Hepatic stellate cell (primary cell): ENCODE results near the gene EIF4EBP2.
A peak's percentile ranks its signal among the peaks of the same experiment; 100 is the strongest.

Experiments used
- DNase-seq: peaks from one replicate; pipeline ENCODE4 v3.0.0; 2011; ENCODE audit warnings: low spot score

The EIF4EBP2 gene

DNA sequence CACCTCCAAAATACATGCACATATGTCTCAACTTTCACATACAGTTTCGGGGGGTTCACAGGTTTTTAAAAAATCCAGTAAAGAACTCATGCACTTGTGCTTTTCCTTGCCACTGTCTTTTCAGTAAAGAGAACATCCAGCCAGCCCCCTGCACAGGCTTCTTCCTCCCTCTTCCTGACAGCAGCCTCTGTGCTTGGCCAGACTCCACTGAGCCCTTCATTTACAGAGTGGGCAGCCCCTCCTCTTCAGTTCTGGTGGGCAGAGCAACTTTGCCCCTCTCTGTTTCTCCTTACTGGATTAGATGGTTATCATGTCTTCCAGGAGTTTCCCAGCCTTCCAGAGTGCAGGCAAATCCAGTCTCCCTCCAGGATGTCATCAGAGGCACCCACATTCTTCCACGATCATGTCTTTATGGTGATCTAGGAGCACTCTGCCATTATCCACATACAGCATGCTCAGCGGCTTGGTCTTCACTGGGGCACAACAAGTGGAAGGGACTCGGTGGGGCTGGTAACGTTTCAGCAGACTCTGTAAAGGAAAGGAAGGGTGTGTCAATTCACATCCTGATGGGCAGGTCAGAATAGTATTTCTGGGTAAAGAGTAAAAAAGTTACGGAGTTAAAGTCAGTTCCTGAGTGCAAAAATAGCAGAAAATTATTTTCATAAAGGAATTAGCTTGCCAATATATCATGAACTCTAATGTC, 28.8 kb downstream of the EIF4EBP2 start:
- no peak for DNase-seq

- peak; percentile 86 for DNase-seq
Measured at GRCh38 chr10:70433581-70434280, 29.8 kb downstream of the EIF4EBP2 start.

GRCh38 chr10:70435241-70436085, 31.5 kb downstream of the EIF4EBP2 start:
- no peak for DNase-seq

DNA sequence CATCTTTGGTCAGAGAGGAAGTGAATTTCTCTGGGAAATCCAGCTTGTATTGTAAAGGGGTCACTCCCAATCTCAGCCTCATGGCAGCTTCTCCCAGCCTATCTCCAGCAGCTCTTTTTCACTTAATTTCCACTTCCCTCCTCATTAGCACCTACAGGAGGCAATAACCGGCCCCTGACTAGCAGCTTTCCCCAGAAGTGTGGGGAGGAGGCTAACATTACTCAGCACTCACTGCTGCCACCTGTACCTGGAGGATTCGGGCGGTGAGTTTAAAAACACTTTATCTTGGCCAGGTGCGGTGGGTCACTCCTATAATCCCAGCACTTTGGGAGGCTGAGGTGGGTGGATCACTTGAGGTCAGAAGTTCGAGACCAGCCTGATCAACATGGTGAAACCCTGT, 33.8 kb downstream of the EIF4EBP2 start:
- DNase-seq = no peak

- no peak for DNase-seq
Measured at GRCh38 chr10:70440296-70441160, 36.6 kb downstream of the EIF4EBP2 start.

DNA sequence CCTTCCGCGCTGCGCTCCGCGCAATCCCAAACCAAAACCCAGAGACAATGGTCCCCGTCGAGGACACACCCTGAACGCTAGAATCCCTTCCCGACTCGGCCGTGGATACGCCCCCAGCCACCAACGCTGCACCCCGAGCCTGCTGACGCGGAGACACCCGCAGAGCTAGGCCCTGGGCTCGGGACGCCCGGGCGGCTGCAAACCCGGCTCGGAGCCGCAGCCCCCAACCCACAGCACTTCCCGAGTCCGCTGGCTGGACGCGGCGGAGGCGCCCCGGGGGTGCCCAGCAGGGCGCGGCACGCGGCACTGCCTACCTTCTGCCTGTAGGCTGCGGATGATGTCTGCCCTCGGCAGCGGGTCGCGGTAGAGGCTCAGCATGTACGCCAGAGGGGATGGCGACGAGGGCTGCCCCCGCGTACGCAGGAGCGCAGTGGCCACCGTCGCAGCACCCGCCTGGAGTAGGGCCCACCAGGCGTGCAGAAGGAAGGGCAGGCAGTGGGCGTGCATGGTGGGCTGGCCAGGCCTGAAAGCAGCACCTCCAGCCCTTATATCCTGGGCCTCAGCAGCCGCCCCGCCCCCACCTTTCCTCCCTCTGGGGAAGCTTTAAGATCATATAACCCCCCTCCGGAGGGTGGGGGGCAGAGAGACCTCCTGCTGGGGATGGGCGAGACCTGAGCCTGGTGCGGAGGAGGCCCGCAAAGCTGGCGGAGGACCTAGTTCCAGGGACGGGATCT, 37.4 kb downstream of the EIF4EBP2 start, which contains the start of gene NODAL:
NODAL (minus strand) TSS at position 521 of the 734 bp plus-strand sequence; CDS start at position 507, 14 bp downstream.
- no peak for DNase-seq

DNA sequence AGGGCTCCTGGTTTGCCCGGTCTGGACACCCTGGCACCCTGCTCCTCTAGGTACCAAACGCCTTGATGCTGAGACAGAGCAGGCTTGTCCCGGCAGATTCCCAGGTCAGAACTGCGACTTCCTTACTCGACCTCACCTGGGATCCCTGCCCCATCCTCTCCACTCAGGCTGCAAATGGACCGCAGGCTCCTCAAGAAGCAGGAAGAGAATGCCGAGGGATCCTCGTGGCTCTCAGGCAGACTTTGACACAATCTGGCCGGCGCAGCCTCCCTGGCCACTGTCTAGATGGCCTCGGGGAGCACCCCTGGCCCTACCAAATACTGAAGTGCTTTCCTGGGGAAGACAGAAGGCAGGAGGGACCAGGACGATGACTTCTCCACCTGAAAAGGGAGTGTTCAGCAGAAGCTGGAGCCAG, 38.0 kb downstream of the EIF4EBP2 start:
- no peak for DNase-seq

GRCh38 chr10:70442332-70442988, 38.5 kb downstream of the EIF4EBP2 start:
- no peak for DNase-seq

DNA sequence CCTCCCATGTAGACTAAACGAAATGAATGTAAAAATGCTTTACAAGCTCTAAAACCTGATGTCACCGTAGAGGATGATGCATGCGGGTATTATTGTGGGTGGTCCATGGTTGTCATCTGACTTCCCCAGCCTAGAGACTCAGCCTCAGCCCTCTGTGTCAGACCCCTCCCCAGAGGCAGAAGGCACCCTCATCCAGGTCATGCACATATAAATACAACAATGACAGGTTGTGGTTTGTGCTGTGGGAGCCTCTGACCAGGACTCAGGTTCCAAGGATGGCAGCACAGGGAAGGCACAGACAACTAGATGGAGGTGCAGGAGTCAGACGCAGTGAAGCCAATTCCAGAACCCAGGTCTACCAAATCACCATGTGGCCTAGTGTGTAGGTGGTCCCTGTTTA, 40.8 kb downstream of the EIF4EBP2 start:
- DNase-seq = no peak

DNA sequence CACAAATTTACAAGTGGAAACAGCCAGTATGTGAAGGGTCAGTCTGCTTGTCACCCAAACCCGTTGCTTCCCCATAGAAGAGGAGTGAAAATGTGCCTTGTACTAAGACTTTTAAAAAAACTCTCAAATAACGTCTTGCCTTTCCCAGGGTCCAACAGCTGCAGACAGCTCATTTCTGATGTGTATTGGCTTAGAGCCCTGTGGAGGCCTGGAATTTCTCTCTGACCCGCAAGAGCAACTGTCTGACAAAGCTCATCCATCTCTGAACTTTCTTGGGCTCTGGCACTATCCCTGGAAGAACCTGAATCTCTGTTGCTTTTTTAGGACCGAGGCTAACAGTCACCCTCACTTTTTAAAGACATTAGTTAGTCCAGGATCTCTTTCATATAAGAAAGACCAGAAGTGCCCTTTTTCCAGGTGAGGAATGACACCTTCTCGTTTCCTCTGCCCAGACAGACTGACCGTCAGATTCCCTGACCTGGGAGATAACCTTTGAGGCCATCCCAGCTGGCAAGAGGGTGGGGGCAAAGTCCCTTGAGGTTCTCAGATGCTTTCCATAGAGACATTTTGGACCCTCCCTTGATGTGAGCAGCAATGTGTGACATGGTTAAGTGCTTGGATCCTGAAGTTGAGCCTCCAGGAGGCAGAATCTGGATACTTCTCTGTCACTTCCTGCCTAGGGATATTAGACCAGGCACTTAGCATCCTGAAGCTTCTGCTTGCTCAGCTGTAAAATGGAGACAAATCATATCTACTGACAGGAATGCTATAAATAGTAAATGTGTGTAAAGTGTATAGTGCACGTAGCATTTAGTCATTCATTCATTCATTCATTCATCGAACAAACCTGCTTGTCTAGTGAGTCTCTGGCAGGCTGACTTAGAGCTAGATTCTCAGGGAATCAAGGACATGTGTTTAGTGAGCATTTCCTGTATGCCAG, 42.0 kb downstream of the EIF4EBP2 start:
- peak; percentile 73 for DNase-seq

DNA sequence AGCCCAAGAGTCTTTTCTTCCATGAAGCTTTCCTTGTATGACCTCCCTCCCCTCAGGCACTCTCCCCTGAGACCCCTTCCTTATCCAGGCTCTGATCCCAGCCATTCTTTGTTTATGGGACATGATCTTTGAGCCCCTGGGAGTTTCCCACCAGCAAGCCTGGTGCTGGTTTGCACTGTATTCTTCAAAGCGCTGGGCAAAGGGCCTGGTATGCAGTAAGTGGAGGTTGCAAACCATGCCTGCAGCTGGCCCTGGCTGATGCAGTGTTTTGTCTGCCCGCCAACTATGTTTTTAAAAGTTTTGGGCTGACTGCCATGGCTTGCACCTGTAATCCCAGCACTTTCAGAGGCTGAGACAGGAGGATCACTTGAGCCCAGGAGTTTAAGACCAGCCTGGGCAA, 44.3 kb downstream of the EIF4EBP2 start:
- no peak for DNase-seq

DNA sequence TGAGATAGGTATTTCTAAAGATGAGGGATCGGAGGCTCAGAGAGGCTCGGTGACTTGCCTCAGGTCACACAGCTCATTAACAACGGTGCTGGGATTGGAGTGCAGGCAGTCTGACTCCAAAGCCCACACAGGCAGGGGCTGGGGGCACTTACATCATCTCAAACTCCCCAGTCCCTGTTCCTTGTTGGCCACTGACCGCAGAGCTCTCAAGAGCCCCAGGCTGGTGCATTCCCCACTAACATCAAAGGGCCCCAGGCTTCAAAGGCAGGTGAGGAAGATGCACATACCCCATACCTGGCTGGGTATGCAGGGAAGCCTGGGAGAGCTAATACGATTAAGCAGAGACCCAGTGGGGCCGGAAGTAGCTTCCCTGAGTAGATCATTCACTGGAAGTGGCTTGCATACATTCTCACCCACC, 51.3 kb downstream of the EIF4EBP2 start:
- DNase-seq = no peak

GRCh38 chr10:70456164-70456563, 52.2 kb downstream of the EIF4EBP2 start:
- no peak for DNase-seq

GRCh38 chr10:70457759-70458305, 53.9 kb downstream of the EIF4EBP2 start:
- no peak for DNase-seq

DNA sequence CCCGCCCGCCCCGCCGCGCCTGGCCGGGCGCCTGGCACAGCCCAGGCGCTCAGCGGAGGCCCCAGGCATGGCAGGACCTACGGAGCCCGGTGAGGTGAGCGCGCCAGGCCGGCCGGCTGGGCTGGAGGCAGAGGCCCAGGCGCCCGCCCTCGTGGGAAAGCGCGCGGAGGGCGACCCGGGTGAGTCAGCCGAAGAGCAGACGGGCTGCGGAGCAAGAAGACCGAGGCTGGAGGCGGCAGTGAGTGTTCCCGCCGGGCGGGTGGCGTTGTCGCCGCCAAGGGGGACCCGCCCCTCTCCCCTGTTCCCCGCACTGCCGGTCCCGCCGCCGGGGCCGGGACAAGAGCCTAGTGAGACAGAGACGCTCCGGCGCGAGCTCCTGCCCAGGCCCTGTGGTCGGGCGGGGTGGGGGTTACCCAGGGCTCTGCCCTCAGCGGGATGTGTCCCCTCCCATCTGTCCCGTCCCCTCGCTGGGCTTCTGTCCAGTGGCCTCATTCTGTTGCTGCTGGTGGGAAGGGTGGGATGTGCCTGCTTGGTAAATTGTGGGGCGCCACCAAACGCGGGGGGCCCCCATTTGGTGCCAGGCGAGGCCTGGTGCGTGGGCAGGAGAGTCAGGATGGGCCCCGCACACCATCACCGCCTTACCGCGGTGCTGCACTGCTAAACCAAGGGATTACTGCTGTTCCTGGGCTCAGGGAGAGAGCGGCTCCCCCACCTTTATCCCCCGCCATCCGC, 54.5 kb downstream of the EIF4EBP2 start:
- DNase-seq = peak; percentile 92

- no peak for DNase-seq
Measured at GRCh38 chr10:70459061-70459773, 55.3 kb downstream of the EIF4EBP2 start.

- DNase-seq = no peak
Measured at GRCh38 chr10:70459774-70460490, 56.0 kb downstream of the EIF4EBP2 start.
